ENCODE measurements around the gene AKR1B1. TPM values are rescaled to one million over a fixed set of nuclear protein-coding genes. Genes with fewer than 3 reads are reported as not detected.

AKR1B1 gene
- total RNA-seq, 1 experiment from 2014 or later, result 135 TPM

DNA sequence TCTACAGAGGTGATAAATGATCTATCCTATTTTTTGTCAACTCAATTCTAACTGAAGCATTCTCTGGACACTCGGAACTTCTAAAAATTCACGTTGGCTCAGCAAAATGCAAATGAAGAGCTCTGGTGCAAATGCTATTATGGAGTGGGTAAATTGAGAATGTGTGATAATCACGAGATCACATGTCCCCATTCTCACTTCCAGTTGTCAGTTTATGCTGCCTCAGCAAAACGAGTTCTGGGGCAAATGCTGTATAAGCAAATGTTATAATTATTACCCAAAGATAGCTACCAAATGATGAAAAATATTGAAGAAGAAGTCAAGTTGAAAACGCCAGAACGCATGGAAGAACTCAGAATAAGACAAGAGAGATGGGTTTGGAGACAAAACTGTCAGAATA is 29.4 kb downstream of the AKR1B1 start:
- Mint-ChIP-seq H3K4me3 (no peak overlapping the region), H3K27ac (no peak overlapping the region), H3K4me1 (peaks cover 5% of the 10 kb centered on the region), H3K9me3 (peaks cover 6% of the 10 kb centered on the region; the same call in 1 of the 2 replicates), H3K27me3 (ENCODE audit: low read depth) (peaks cover 6% of the 10 kb centered on the region; the same call in 1 of the 2 replicates), H3K36me3 (no peaks in the 10 kb centered on the region)
- CTCF ChIA-PET, result interaction anchor here (1.4 to 2.6 kb wide), 4 partner anchors 9 to 123 kb away, joined by 3 to 11 read pairs (median 4); partner anchors contain the start of gene SLC35B4
- no peak for ATAC-seq
- POLR2A ChIA-PET, result no interaction called here
- TF ChIP-seq, protein P1, sequence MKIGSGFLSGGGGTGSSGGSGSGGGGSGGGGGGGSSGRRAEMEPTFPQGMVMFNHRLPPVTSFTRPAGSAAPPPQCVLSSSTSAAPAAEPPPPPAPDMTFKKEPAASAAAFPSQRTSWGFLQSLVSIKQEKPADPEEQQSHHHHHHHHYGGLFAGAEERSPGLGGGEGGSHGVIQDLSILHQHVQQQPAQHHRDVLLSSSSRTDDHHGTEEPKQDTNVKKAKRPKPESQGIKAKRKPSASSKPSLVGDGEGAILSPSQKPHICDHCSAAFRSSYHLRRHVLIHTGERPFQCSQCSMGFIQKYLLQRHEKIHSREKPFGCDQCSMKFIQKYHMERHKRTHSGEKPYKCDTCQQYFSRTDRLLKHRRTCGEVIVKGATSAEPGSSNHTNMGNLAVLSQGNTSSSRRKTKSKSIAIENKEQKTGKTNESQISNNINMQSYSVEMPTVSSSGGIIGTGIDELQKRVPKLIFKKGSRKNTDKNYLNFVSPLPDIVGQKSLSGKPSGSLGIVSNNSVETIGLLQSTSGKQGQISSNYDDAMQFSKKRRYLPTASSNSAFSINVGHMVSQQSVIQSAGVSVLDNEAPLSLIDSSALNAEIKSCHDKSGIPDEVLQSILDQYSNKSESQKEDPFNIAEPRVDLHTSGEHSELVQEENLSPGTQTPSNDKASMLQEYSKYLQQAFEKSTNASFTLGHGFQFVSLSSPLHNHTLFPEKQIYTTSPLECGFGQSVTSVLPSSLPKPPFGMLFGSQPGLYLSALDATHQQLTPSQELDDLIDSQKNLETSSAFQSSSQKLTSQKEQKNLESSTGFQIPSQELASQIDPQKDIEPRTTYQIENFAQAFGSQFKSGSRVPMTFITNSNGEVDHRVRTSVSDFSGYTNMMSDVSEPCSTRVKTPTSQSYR (CRISPR knock-in tag; IDR thresholded peaks at IDR 0.05), result no peak
- TF ChIP-seq SMAD3 (CRISPR knock-in tag; IDR thresholded peaks at IDR 0.05; ENCODE audit: borderline replicate concordance) (no peak), SOX15 (CRISPR knock-in tag; IDR thresholded peaks at IDR 0.05) (no peak), ATF1 (CRISPR knock-in tag; IDR thresholded peaks at IDR 0.05) (no peak), GABPB1 (CRISPR knock-in tag; IDR thresholded peaks at IDR 0.05) (no peak), NFE2L1 (CRISPR knock-in tag; IDR thresholded peaks at IDR 0.05) (no peak), FOXP1 (CRISPR knock-in tag; IDR thresholded peaks at IDR 0.05; ENCODE audit: borderline replicate concordance) (no peak), NR3C1 (CRISPR knock-in tag; conservative IDR thresholded peaks at IDR 0.05; ENCODE audit: low read depth) (no peak), ZNF423 (CRISPR knock-in tag; IDR thresholded peaks at IDR 0.05) (no peak), KAT7 (CRISPR knock-in tag; IDR thresholded peaks at IDR 0.05; ENCODE audit: borderline replicate concordance) (no peak), ZNF121 (CRISPR knock-in tag; IDR thresholded peaks at IDR 0.05) (no peak), TEAD4 (CRISPR knock-in tag; IDR thresholded peaks at IDR 0.05) (no peak), CBFB (CRISPR knock-in tag; IDR thresholded peaks at IDR 0.05; ENCODE audit: low read depth) (no peak)
- TF ChIP-seq, protein P2, sequence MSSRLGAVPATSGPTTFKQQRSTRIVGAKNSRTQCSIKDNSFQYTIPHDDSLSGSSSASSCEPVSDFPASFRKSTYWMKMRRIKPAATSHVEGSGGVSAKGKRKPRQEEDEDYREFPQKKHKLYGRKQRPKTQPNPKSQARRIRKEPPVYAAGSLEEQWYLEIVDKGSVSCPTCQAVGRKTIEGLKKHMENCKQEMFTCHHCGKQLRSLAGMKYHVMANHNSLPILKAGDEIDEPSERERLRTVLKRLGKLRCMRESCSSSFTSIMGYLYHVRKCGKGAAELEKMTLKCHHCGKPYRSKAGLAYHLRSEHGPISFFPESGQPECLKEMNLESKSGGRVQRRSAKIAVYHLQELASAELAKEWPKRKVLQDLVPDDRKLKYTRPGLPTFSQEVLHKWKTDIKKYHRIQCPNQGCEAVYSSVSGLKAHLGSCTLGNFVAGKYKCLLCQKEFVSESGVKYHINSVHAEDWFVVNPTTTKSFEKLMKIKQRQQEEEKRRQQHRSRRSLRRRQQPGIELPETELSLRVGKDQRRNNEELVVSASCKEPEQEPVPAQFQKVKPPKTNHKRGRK (CRISPR knock-in tag; IDR thresholded peaks at IDR 0.05; ENCODE audit: borderline replicate concordance), result no peak
- TF ChIP-seq, protein P3, sequence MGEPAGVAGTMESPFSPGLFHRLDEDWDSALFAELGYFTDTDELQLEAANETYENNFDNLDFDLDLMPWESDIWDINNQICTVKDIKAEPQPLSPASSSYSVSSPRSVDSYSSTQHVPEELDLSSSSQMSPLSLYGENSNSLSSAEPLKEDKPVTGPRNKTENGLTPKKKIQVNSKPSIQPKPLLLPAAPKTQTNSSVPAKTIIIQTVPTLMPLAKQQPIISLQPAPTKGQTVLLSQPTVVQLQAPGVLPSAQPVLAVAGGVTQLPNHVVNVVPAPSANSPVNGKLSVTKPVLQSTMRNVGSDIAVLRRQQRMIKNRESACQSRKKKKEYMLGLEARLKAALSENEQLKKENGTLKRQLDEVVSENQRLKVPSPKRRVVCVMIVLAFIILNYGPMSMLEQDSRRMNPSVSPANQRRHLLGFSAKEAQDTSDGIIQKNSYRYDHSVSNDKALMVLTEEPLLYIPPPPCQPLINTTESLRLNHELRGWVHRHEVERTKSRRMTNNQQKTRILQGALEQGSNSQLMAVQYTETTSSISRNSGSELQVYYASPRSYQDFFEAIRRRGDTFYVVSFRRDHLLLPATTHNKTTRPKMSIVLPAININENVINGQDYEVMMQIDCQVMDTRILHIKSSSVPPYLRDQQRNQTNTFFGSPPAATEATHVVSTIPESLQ (CRISPR knock-in tag; IDR thresholded peaks at IDR 0.05), result no peak
- TF ChIP-seq, protein P4, sequence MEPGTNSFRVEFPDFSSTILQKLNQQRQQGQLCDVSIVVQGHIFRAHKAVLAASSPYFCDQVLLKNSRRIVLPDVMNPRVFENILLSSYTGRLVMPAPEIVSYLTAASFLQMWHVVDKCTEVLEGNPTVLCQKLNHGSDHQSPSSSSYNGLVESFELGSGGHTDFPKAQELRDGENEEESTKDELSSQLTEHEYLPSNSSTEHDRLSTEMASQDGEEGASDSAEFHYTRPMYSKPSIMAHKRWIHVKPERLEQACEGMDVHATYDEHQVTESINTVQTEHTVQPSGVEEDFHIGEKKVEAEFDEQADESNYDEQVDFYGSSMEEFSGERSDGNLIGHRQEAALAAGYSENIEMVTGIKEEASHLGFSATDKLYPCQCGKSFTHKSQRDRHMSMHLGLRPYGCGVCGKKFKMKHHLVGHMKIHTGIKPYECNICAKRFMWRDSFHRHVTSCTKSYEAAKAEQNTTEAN (CRISPR knock-in tag; IDR thresholded peaks at IDR 0.05), result no peak
- TF ChIP-seq, protein P5, sequence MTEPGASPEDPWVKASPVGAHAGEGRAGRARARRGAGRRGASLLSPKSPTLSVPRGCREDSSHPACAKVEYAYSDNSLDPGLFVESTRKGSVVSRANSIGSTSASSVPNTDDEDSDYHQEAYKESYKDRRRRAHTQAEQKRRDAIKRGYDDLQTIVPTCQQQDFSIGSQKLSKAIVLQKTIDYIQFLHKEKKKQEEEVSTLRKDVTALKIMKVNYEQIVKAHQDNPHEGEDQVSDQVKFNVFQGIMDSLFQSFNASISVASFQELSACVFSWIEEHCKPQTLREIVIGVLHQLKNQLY (CRISPR knock-in tag; IDR thresholded peaks at IDR 0.05), result no peak
- TF ChIP-seq, protein P6, sequence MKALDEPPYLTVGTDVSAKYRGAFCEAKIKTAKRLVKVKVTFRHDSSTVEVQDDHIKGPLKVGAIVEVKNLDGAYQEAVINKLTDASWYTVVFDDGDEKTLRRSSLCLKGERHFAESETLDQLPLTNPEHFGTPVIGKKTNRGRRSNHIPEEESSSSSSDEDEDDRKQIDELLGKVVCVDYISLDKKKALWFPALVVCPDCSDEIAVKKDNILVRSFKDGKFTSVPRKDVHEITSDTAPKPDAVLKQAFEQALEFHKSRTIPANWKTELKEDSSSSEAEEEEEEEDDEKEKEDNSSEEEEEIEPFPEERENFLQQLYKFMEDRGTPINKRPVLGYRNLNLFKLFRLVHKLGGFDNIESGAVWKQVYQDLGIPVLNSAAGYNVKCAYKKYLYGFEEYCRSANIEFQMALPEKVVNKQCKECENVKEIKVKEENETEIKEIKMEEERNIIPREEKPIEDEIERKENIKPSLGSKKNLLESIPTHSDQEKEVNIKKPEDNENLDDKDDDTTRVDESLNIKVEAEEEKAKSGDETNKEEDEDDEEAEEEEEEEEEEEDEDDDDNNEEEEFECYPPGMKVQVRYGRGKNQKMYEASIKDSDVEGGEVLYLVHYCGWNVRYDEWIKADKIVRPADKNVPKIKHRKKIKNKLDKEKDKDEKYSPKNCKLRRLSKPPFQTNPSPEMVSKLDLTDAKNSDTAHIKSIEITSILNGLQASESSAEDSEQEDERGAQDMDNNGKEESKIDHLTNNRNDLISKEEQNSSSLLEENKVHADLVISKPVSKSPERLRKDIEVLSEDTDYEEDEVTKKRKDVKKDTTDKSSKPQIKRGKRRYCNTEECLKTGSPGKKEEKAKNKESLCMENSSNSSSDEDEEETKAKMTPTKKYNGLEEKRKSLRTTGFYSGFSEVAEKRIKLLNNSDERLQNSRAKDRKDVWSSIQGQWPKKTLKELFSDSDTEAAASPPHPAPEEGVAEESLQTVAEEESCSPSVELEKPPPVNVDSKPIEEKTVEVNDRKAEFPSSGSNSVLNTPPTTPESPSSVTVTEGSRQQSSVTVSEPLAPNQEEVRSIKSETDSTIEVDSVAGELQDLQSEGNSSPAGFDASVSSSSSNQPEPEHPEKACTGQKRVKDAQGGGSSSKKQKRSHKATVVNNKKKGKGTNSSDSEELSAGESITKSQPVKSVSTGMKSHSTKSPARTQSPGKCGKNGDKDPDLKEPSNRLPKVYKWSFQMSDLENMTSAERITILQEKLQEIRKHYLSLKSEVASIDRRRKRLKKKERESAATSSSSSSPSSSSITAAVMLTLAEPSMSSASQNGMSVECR (CRISPR knock-in tag; IDR thresholded peaks at IDR 0.05; ENCODE audit: borderline replicate concordance), result no peak
- no peak for DNase-seq (ENCODE audit: low spot score)
